Measurements from ENCODE around the gene NIPBL. TPM values are rescaled to one million over a fixed set of nuclear protein-coding genes. Genes with fewer than 3 reads are reported as not detected.

Gene NIPBL
- total RNA-seq, 1 experiment from 2014 or later: 61.3 TPM

DNA sequence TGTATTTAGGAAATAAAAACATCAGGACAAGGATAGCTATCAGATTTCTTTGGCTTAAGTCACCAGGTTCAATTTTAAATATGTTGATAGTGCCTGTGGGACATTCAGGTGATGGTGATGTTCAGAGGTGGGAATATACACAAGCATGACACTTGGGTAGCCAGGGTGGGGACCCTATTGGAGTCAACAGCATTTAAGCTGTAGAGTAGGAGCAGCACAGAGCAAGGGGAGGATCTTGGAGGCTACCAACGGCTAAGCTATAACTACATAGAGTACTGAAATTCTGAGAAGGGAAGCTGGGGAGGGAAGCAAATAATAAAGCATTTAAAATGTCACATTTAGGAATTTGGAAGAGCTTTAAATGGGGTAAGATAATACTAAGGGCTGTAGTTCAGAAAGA lies 194.9 kb downstream of the NIPBL start:
- H4K5ac ChIP-seq (ENCODE audit: insufficient read length, low read depth, low read length): no peak overlapping the region
- no peak overlapping the region for H2BK12ac ChIP-seq (ENCODE audit: insufficient read length, low read depth, low read length)
- no peak overlapping the region for H2AFZ ChIP-seq (ENCODE audit: low read length)
- no peak overlapping the region for H3K4me2 ChIP-seq (ENCODE audit: insufficient read depth, insufficient read length, low read length)
- no peak overlapping the region for H4K8ac ChIP-seq (replicated peaks; ENCODE audit: insufficient read length, low read depth, low read length)
- DNase-seq: no peak
- TF ChIP-seq, protein P1, sequence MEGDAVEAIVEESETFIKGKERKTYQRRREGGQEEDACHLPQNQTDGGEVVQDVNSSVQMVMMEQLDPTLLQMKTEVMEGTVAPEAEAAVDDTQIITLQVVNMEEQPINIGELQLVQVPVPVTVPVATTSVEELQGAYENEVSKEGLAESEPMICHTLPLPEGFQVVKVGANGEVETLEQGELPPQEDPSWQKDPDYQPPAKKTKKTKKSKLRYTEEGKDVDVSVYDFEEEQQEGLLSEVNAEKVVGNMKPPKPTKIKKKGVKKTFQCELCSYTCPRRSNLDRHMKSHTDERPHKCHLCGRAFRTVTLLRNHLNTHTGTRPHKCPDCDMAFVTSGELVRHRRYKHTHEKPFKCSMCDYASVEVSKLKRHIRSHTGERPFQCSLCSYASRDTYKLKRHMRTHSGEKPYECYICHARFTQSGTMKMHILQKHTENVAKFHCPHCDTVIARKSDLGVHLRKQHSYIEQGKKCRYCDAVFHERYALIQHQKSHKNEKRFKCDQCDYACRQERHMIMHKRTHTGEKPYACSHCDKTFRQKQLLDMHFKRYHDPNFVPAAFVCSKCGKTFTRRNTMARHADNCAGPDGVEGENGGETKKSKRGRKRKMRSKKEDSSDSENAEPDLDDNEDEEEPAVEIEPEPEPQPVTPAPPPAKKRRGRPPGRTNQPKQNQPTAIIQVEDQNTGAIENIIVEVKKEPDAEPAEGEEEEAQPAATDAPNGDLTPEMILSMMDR (conservative IDR thresholded peaks at IDR 0.05): no peak
- no peak overlapping the region for H2BK20ac ChIP-seq (ENCODE audit: low read depth, low read length, poor library complexity, severe bottlenecking)
- H4K20me1 ChIP-seq (ENCODE audit: control insufficient read depth, insufficient read depth, insufficient read length): no peaks in the 10 kb centered on the region
- no peak overlapping the region for H3K56ac ChIP-seq (ENCODE audit: insufficient read length, low read depth, low read length)
- Mint-ChIP-seq H3K4me1 (no peaks in the 10 kb centered on the region), H3K27me3 (ENCODE audit: low read depth) (no peaks in the 10 kb centered on the region), H3K27ac (no peak overlapping the region), H3K9me3 (no peaks in the 10 kb centered on the region; a peak in 1 of 5 replicates), H3K4me3 (no peak overlapping the region), H3K36me3 (ENCODE audit: insufficient read depth in 1 of 3, low read depth in 3 of 3) (no peaks in the 10 kb centered on the region)
- H2BK120ac ChIP-seq (ENCODE audit: low read depth, low read length, poor library complexity, severe bottlenecking): no peak overlapping the region
- H3K4ac ChIP-seq (ENCODE audit: low read depth, low read length): no peak overlapping the region
- H3K79me1 ChIP-seq (ENCODE audit: insufficient read depth, low read depth, low read length, poor library complexity, severe bottlenecking): no peaks in the 10 kb centered on the region
- H2AK5ac ChIP-seq (ENCODE audit: insufficient read length, low read length): no peak overlapping the region
- H4K91ac ChIP-seq (ENCODE audit: insufficient read length, low read depth, low read length): no peak overlapping the region
- no peaks in the 10 kb centered on the region for H3K4me1 ChIP-seq (ENCODE audit: insufficient read depth, low read length)
- H3K27me3 ChIP-seq (ENCODE audit: insufficient read depth, low read length): no peaks in the 10 kb centered on the region
- H3K27ac ChIP-seq (ENCODE audit: insufficient read length, low read depth, low read length): no peak overlapping the region
- no peak overlapping the region for H3K23ac ChIP-seq (ENCODE audit: insufficient read length, low read depth, low read length)
- H3K79me2 ChIP-seq (ENCODE audit: insufficient read depth, low read length): no peaks in the 10 kb centered on the region
- H3K14ac ChIP-seq (ENCODE audit: insufficient read depth, low read length): no peak overlapping the region
- H3K18ac ChIP-seq (ENCODE audit: insufficient read length, low read depth, low read length): no peak overlapping the region
- no peak overlapping the region for H3T11ph ChIP-seq (ENCODE audit: low read length)
- H2BK5ac ChIP-seq (ENCODE audit: insufficient read length, low read length): no peak overlapping the region
- no CpG with 5 or more reads among the region's 1 CpG for WGBS (ENCODE audit: extremely low coverage, insufficient read length, low lambda C conversion rate)
- H3K9ac ChIP-seq (ENCODE audit: extremely low read depth, insufficient read length, low read length): no peak overlapping the region
- no peaks in the 10 kb centered on the region for H3K23me2 ChIP-seq (ENCODE audit: insufficient read length, low read depth, low read length, poor library complexity, severe bottlenecking)
- no peak overlapping the region for H2BK15ac ChIP-seq (ENCODE audit: low read depth, low read length)
- H3K9me3 ChIP-seq (ENCODE audit: control insufficient read depth, low read depth, low read length): no peaks in the 10 kb centered on the region

Data from H9 (cell line).